ENCODE measurements around the gene ERG28. TPM values are rescaled to one million over a fixed set of nuclear protein-coding genes. Genes with fewer than 3 reads are reported as not detected.

Gene ERG28
- total RNA-seq, 1 donor, result 7.2 TPM

DNA sequence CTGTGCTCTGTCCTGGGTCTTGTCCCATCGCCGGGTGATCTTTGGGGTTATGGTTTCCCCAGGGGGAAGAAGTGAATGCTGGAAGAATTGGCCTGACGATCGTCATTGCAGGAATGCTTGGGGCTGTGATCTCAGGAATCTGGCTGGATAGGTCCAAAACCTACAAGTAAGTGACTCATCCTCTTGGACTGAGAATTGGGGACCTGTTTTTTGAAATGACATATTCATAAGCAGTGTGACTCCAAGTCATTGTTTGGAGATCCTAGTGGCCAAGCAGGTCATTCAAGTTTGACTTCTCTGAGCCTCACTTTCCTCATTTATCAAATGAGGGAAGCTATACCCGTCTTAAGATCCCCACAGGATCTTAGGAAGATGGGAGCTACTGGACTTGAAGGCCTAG is 25.8 kb downstream of the ERG28 start:
- Histone ChIP-seq H4K20me1 (ENCODE audit: insufficient read depth, low read length) (no peaks in the 10 kb centered on the region), H3K27ac (ENCODE audit: low read depth, low read length) (no peak overlapping the region), H3K4me1 (ENCODE audit: insufficient read depth, low read length) (peaks cover 13% of the 10 kb centered on the region)

DNA sequence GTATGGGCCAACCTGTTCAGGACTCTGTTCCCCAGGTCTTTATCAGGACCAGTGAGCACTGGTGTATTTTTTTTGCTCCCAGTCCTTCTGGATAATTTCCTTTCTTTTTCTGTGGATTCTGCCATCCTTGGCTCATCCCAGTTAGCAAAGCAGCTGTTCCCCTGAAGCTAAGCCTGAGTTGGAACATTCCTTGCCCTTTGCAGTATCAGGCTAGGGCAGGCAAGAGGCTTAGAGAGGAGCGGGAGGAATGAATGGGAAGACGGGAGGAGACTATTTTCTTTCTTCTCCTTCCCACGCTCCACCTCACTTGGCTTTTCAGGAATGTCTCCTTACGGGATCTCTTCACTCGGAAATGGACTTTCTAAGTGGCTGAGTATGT is 29.2 kb downstream of the ERG28 start:
- no peaks in the 10 kb centered on the region for H3K36me3 ChIP-seq (ENCODE audit: insufficient read depth, low read length)
- no peaks in the 10 kb centered on the region for H3K79me2 ChIP-seq (ENCODE audit: insufficient read depth, low read length)
- no peak for DNase-seq (ENCODE audit: insufficient read length, low spot score, missing footprints)
- no peak overlapping the region for H2AFZ ChIP-seq (ENCODE audit: low read length)
- TF ChIP-seq, protein P1, sequence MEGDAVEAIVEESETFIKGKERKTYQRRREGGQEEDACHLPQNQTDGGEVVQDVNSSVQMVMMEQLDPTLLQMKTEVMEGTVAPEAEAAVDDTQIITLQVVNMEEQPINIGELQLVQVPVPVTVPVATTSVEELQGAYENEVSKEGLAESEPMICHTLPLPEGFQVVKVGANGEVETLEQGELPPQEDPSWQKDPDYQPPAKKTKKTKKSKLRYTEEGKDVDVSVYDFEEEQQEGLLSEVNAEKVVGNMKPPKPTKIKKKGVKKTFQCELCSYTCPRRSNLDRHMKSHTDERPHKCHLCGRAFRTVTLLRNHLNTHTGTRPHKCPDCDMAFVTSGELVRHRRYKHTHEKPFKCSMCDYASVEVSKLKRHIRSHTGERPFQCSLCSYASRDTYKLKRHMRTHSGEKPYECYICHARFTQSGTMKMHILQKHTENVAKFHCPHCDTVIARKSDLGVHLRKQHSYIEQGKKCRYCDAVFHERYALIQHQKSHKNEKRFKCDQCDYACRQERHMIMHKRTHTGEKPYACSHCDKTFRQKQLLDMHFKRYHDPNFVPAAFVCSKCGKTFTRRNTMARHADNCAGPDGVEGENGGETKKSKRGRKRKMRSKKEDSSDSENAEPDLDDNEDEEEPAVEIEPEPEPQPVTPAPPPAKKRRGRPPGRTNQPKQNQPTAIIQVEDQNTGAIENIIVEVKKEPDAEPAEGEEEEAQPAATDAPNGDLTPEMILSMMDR (IDR thresholded peaks at IDR 0.05; ENCODE audit: extremely low read depth, low read depth, low read length), result no peak
- H3K9me3 ChIP-seq (ENCODE audit: low read depth, low read length), result no peaks in the 10 kb centered on the region
- peaks cover 8% of the 10 kb centered on the region for H3K4me1 ChIP-seq (ENCODE audit: insufficient read depth, low read length)
- H4K20me1 ChIP-seq (ENCODE audit: insufficient read depth, low read length), result no peaks in the 10 kb centered on the region
- H3K4me2 ChIP-seq (ENCODE audit: insufficient read depth, low read length), result no peak overlapping the region
- H3K27me3 ChIP-seq (ENCODE audit: insufficient read depth, low read length), result no peaks in the 10 kb centered on the region
- H3K27ac ChIP-seq (ENCODE audit: low read depth, low read length), result no peak overlapping the region
- no peak overlapping the region for H3K4me3 ChIP-seq (ENCODE audit: insufficient read depth, low read length)

More for the DNA sequence above, 25.8 kb downstream of the ERG28 start:
- no peak overlapping the region for H3K4me3 ChIP-seq (ENCODE audit: insufficient read depth, low read length)
- TF ChIP-seq, protein P1 (IDR thresholded peaks at IDR 0.05; ENCODE audit: extremely low read depth, low read depth, low read length), result no peak
- no peak overlapping the region for H3K4me2 ChIP-seq (ENCODE audit: insufficient read depth, low read length)
- DNase-seq (ENCODE audit: insufficient read length, low spot score, missing footprints), result no peak
- no peaks in the 10 kb centered on the region for H3K36me3 ChIP-seq (ENCODE audit: insufficient read depth, low read length)
- H2AFZ ChIP-seq (ENCODE audit: low read length), result no peak overlapping the region
- no peaks in the 10 kb centered on the region for H3K9me3 ChIP-seq (ENCODE audit: low read depth, low read length)
- H3K79me2 ChIP-seq (ENCODE audit: insufficient read depth, low read length), result no peaks in the 10 kb centered on the region
- no peaks in the 10 kb centered on the region for H3K27me3 ChIP-seq (ENCODE audit: insufficient read depth, low read length)

DNA sequence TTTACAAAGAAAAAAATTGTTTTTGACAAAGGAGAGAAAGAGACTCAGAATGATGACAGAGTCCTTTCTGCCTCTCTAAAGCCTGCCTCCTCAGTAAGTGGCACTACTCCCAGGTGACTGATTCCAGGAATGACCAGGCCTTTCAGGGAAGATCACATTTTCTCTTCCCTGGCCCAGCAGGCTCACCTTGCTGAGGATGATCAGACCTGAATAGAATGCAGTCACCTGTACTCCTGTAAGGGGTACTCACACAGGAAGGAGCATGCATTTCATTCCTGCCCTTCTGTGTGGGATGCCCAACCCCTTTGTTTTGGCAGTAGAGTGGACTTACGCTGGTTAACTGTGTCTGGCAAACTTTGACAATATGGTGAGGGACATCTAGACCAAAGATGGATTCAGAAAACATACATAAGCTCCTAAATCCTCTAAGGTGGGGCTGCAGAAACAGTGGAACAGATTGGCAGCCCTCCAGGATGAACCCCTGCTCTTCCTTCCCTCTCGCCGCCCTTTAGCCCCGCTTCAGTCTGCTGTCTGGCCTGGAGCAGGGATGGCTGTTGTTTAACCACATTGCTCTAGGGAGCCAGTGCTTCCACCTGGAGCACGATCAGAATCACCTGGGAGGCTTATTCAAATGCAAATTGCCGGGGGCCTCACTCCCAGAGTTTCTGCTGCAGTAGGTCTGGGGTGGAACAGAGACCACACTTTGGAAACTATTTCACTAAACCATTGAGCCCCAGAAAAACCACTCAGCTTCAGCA is 29.8 kb downstream of the ERG28 start:
- H3K27ac ChIP-seq (ENCODE audit: low read depth, low read length), result no peak overlapping the region
- peaks cover 2% of the 10 kb centered on the region for H3K4me1 ChIP-seq (ENCODE audit: insufficient read depth, low read length)
- H3K4me2 ChIP-seq (ENCODE audit: insufficient read depth, low read length), result no peak overlapping the region
- H3K27me3 ChIP-seq (ENCODE audit: insufficient read depth, low read length), result no peaks in the 10 kb centered on the region
- no peaks in the 10 kb centered on the region for H3K79me2 ChIP-seq (ENCODE audit: insufficient read depth, low read length)
- no peak overlapping the region for H3K4me3 ChIP-seq (ENCODE audit: insufficient read depth, low read length)
- H4K20me1 ChIP-seq (ENCODE audit: insufficient read depth, low read length), result no peaks in the 10 kb centered on the region
- no peaks in the 10 kb centered on the region for H3K36me3 ChIP-seq (ENCODE audit: insufficient read depth, low read length)
- H3K9me3 ChIP-seq (ENCODE audit: low read depth, low read length), result no peaks in the 10 kb centered on the region
- H2AFZ ChIP-seq (ENCODE audit: low read length), result no peak overlapping the region
- TF ChIP-seq, protein P1 (IDR thresholded peaks at IDR 0.05; ENCODE audit: extremely low read depth, low read depth, low read length), result no peak
- DNase-seq (ENCODE audit: insufficient read length, low spot score, missing footprints), result no peak

GRCh38 chr14:75628816-75629215 is 31.9 kb downstream of the ERG28 start:
- Histone ChIP-seq H3K9me3 (ENCODE audit: low read depth, low read length) (no peaks in the 10 kb centered on the region), H3K4me1 (ENCODE audit: insufficient read depth, low read length) (no peaks in the 10 kb centered on the region), H3K27me3 (ENCODE audit: insufficient read depth, low read length) (no peaks in the 10 kb centered on the region), H3K27ac (ENCODE audit: low read depth, low read length) (no peak overlapping the region), H3K79me2 (ENCODE audit: insufficient read depth, low read length) (no peaks in the 10 kb centered on the region), H4K20me1 (ENCODE audit: insufficient read depth, low read length) (no peaks in the 10 kb centered on the region), H3K4me3 (ENCODE audit: insufficient read depth, low read length) (no peak overlapping the region), H3K4me2 (ENCODE audit: insufficient read depth, low read length) (no peak overlapping the region), H2AFZ (ENCODE audit: low read length) (no peak overlapping the region), H3K36me3 (ENCODE audit: insufficient read depth, low read length) (no peaks in the 10 kb centered on the region)
- DNase-seq (ENCODE audit: insufficient read length, low spot score, missing footprints), result no peak
- TF ChIP-seq, protein P1 (IDR thresholded peaks at IDR 0.05; ENCODE audit: extremely low read depth, low read depth, low read length), result no peak
